ENCODE data around the gene VPS4B.

- TF ChIP-seq POLR2A (IDR thresholded peaks at IDR 0.05) (no peak), CTCF (IDR thresholded peaks at IDR 0.05) (no peak)
Measured at GRCh38 chr18:63378919-63379638, 43.2 kb downstream of the VPS4B start.

All from testis (tissue), 2 donors.